Caco-2 (cell line): ENCODE data around the gene APBB1IP. TPM values are rescaled to one million over a fixed set of nuclear protein-coding genes. Genes with fewer than 3 reads are reported as not detected.

Experiments used
- BruUV-seq: library from RNA; stranded (reverse); fragments of 400-500 nt; replicated peaks from 2 replicates; lab custom pipeline; 2021; lab: Mats Ljungman, UMichigan
- CTCF ChIA-PET: fragments of 300-600 bp; sonication (Branson Sonifier 250); formaldehyde crosslinking; loops from one replicate; lab custom pipeline; 2022; ENCODE audit warnings: antibody characterized with exemption; lab: Charles Lee
- POLR2A ChIA-PET: fragments of 300-600 bp; sonication (Branson Sonifier 250); formaldehyde crosslinking; loops from one replicate; lab custom pipeline; 2022; ENCODE audit warnings: antibody characterized with exemption; lab: Charles Lee
- DNase-seq, 2 experiments: peaks; one replicate each; pipeline versions ENCODE4 v3.0.0 to v3.0.0-alpha.2; 2020 to 2022
- H3K27me3 ChIP-seq: replicated peaks from 2 replicates; pipeline ENCODE4 v1.6.0; 2011; ENCODE audit warnings: low read length; ENCODE audit not compliant: control insufficient read depth, insufficient read depth
- H3K36me3 ChIP-seq: 2 replicates; pipeline ENCODE4 v1.5.1; 2011; ENCODE audit warnings: low read length; ENCODE audit not compliant: control insufficient read depth, insufficient read depth
- H3K4me1 ChIP-seq: fragments of 250-450 bp; sonication (Bioruptor Pico); 2 replicates; pipeline ENCODE4 v1.5.1; 2020; ENCODE audit warnings: mild to moderate bottlenecking
- H3K4me3 ChIP-seq: 2 replicates; pipeline ENCODE4 v1.5.1; 2011; ENCODE audit warnings: low read depth, mild to moderate bottlenecking, control low read depth, low read length
- H3K9me3 ChIP-seq: fragments of 250-450 bp; sonication (Bioruptor Pico); 2 replicates; pipeline ENCODE4 v1.5.1; 2020; ENCODE audit warnings: mild to moderate bottlenecking, moderate library complexity
- H3K27ac Mint-ChIP-seq: one replicate; pipeline ENCODE4 v1.8.0; 2022; ENCODE audit warnings: mixed read lengths; ENCODE audit not compliant: unreplicated experiment
- H3K27me3 Mint-ChIP-seq: one replicate; pipeline ENCODE4 v1.8.0; 2022; ENCODE audit warnings: mixed read lengths; ENCODE audit not compliant: insufficient read depth, unreplicated experiment
- H3K36me3 Mint-ChIP-seq: one replicate; pipeline ENCODE4 v1.8.0; 2022; ENCODE audit warnings: mild to moderate bottlenecking, mixed read lengths; ENCODE audit not compliant: insufficient read depth, unreplicated experiment
- H3K4me1 Mint-ChIP-seq: one replicate; pipeline ENCODE4 v1.8.0; 2022; ENCODE audit warnings: low read depth, mixed read lengths; ENCODE audit not compliant: unreplicated experiment
- H3K4me3 Mint-ChIP-seq: one replicate; pipeline ENCODE4 v1.8.0; 2022; ENCODE audit warnings: mild to moderate bottlenecking, moderate library complexity, mixed read lengths; ENCODE audit not compliant: unreplicated experiment
- H3K9me3 Mint-ChIP-seq: one replicate; pipeline ENCODE4 v1.8.0; 2022; ENCODE audit warnings: mixed read lengths; ENCODE audit not compliant: unreplicated experiment
- CTCF ChIP-seq, 2 experiments: fragments of 200-600 bp in 1 of 2; IDR thresholded peaks; 1 replicate in 1 of 2; 2 replicates in 1 of 2; pipeline versions ENCODE4 v1.5.1 to v1.8.0; 2011 to 2022; ENCODE audit warnings: antibody characterized with exemption in 1 of 2, control low read depth in 1 of 2, inconsistent platforms in 1 of 2, low read depth in 1 of 2, low read length in 1 of 2, mild to moderate bottlenecking in 1 of 2, moderate library complexity in 1 of 2; ENCODE audit not compliant: insufficient read depth in 1 of 2, severe bottlenecking in 1 of 2, unreplicated experiment in 1 of 2
- intact Hi-C: fragments of 100-400 bp; cut with micrococcal nuclease; formaldehyde crosslinking; loops from one replicate; pipeline ENCODE4 v1.10.0; 2022; ENCODE audit not compliant: unreplicated experiment
- total RNA-seq: library from RNA; stranded (reverse); gene quantifications from 2 replicates; pipeline ENCODE4 v1.2.3, GENCODE V29; 2022

The APBB1IP gene
- total RNA-seq, 1 experiment from 2014 or later, result 0.14 TPM

GRCh38 chr10:26612151-26612915 lies 174.2 kb downstream of the APBB1IP start:
- ChIA-PET POLR2A (no interaction called here), CTCF (interaction anchor here (1.4 kb wide), 1 partner anchor 114 kb away, joined by 3 read pairs; no protein-coding TSS in a partner anchor)
- BruUV-seq, result no TSS peak

More at GRCh38 chr10:26612151-26612915, 174.2 kb downstream of the APBB1IP start:
- H3K9me3 ChIP-seq, result peaks cover 5% of the 10 kb centered on the region; the same call in 1 of the 2 replicates
- H3K36me3 Mint-ChIP-seq, result no peaks in the 10 kb centered on the region
- no peak for TF ChIP-seq CTCF (IDR thresholded peaks at IDR 0.05; ENCODE audit: insufficient read depth in 1 of 2, low read depth in 1 of 2, low read length in 1 of 2, severe bottlenecking in 1 of 2, unreplicated experiment in 1 of 2)
- no peaks in the 10 kb centered on the region for H3K36me3 ChIP-seq
- no peak for DNase-seq
- peaks cover 12% of the 10 kb centered on the region for H3K27me3 Mint-ChIP-seq
- no peaks in the 10 kb centered on the region; the same call in 1 of the 2 replicates for H3K4me1 ChIP-seq
- H3K4me3 Mint-ChIP-seq, result no peak overlapping the region
- no peak overlapping the region for H3K27ac Mint-ChIP-seq
- no peak overlapping the region for H3K4me3 ChIP-seq
- no peaks in the 10 kb centered on the region for H3K27me3 ChIP-seq
- intact Hi-C loops, result no loop called here
- H3K4me1 Mint-ChIP-seq, result no peaks in the 10 kb centered on the region
- H3K9me3 Mint-ChIP-seq, result peaks cover 12% of the 10 kb centered on the region

Other genes with a start within 250 kb of the APBB1IP start
- not detected in 2 replicates for gene GAD2, start 221.6 kb upstream of the APBB1IP start, total RNA-seq